ENCODE measurements around the gene BCAS4. TPM values are rescaled to one million over a fixed set of nuclear protein-coding genes. Genes with fewer than 3 reads are reported as not detected.
"Not testable (repeated sequence)": the region's sequence is repeated elsewhere in the genome, so short reads cannot be mapped to it uniquely, and the experiment has no call there.

BCAS4 gene
- total RNA-seq, 3 donors from 2014 or later (not counting 1 experiment from before 2014, with no cell fraction given), result 7.7 to 13.5 (median 10.5) TPM

GRCh38 chr20:50777373-50777772 is 17.5 kb upstream of the BCAS4 start:
- Histone ChIP-seq H3K4me1 (ENCODE audit: control insufficient read depth, insufficient read depth, low read length) (no peaks in the 10 kb centered on the region), H3K36me3 (ENCODE audit: control insufficient read depth, insufficient read depth, low read length) (no peaks in the 10 kb centered on the region), H3K27ac (ENCODE audit: low read length) (no peak overlapping the region), H3K27me3 (ENCODE audit: control insufficient read depth, insufficient read depth, low read length) (no peaks in the 10 kb centered on the region), H3K9me3 (ENCODE audit: control insufficient read depth, insufficient read depth, low read length) (no peaks in the 10 kb centered on the region), H3K4me3 (ENCODE audit: low read length) (no peak overlapping the region)
- H3K27me3 Mint-ChIP-seq (ENCODE audit: low read depth in 2 of 2), result peaks cover 0 to 5% of the 10 kb centered on the region in 2 donors
- H3K9me3 Mint-ChIP-seq, result no peaks in the 10 kb centered on the region
- no peak for TF ChIP-seq CTCF (IDR thresholded peaks at IDR 0.05)
- ATAC-seq, result no peak
- intact Hi-C loops (cut with micrococcal nuclease), result no loop called here
- WGBS (ENCODE audit: insufficient coverage), result no CpG with 5 or more reads among the region's 2 CpGs
- no peak overlapping the region for H3K4me3 Mint-ChIP-seq
- no peak overlapping the region for H3K27ac Mint-ChIP-seq
- H3K4me1 Mint-ChIP-seq, result no peaks in the 10 kb centered on the region
- H3K36me3 Mint-ChIP-seq, result no peaks in the 10 kb centered on the region
- no peak for DNase-seq

GRCh38 chr20:50778994-50779393 is 15.9 kb upstream of the BCAS4 start:
- WGBS (ENCODE audit: insufficient coverage), result 93% methylated on average over 8 of the region's 8 CpGs

GRCh38 chr20:50783390-50783789 is 11.5 kb upstream of the BCAS4 start:
- H3K36me3 Mint-ChIP-seq, result no peaks in the 10 kb centered on the region
- 78% methylated on average over 2 of the region's 2 CpGs for WGBS (ENCODE audit: insufficient coverage)

More at GRCh38 chr20:50778994-50779393, 15.9 kb upstream of the BCAS4 start:
- H3K4me1 Mint-ChIP-seq; H3K27me3 ChIP-seq (ENCODE audit: control insufficient read depth, insufficient read depth, low read length); H3K36me3 Mint-ChIP-seq; H3K36me3 ChIP-seq (ENCODE audit: control insufficient read depth, insufficient read depth, low read length); H3K4me1 ChIP-seq (ENCODE audit: control insufficient read depth, insufficient read depth, low read length); H3K27ac Mint-ChIP-seq; ATAC-seq; H3K27ac ChIP-seq (ENCODE audit: low read length); H3K27me3 Mint-ChIP-seq (ENCODE audit: low read depth in 2 of 2); intact Hi-C loops (cut with micrococcal nuclease); H3K4me3 Mint-ChIP-seq; H3K9me3 Mint-ChIP-seq; H3K9me3 ChIP-seq (ENCODE audit: control insufficient read depth, insufficient read depth, low read length); DNase-seq; H3K4me3 ChIP-seq (ENCODE audit: low read length): not testable (repeated sequence)

GRCh38 chr20:50783903-50784302 is 11.0 kb upstream of the BCAS4 start:
- Mint-ChIP-seq H3K27me3 (ENCODE audit: low read depth in 2 of 2) (peaks cover 5 to 8% of the 10 kb centered on the region in 2 donors), H3K4me3 (no peak overlapping the region), H3K36me3 (no peaks in the 10 kb centered on the region), H3K27ac (no peak overlapping the region), H3K9me3 (no peaks in the 10 kb centered on the region), H3K4me1 (no peaks in the 10 kb centered on the region)
- WGBS (ENCODE audit: insufficient coverage), result 91% methylated on average over 6 of the region's 6 CpGs
- DNase-seq (no peak), ATAC-seq (no peak)
- Histone ChIP-seq H3K4me1 (ENCODE audit: control insufficient read depth, insufficient read depth, low read length) (no peaks in the 10 kb centered on the region), H3K27me3 (ENCODE audit: control insufficient read depth, insufficient read depth, low read length) (no peaks in the 10 kb centered on the region), H3K9me3 (ENCODE audit: control insufficient read depth, insufficient read depth, low read length) (no peaks in the 10 kb centered on the region), H3K36me3 (ENCODE audit: control insufficient read depth, insufficient read depth, low read length) (no peaks in the 10 kb centered on the region), H3K27ac (ENCODE audit: low read length) (no peak overlapping the region), H3K4me3 (ENCODE audit: low read length) (no peak overlapping the region)
- intact Hi-C loops (cut with micrococcal nuclease), result no loop called here
- no peak for TF ChIP-seq CTCF (IDR thresholded peaks at IDR 0.05)

More at GRCh38 chr20:50783390-50783789, 11.5 kb upstream of the BCAS4 start:
- no peaks in the 10 kb centered on the region for H3K9me3 Mint-ChIP-seq
- H3K4me3 Mint-ChIP-seq, result no peak overlapping the region
- H3K27me3 Mint-ChIP-seq (ENCODE audit: low read depth in 2 of 2), result peaks cover 5 to 8% of the 10 kb centered on the region in 2 donors
- intact Hi-C loops (cut with micrococcal nuclease), result no loop called here
- Histone ChIP-seq H3K36me3 (ENCODE audit: control insufficient read depth, insufficient read depth, low read length) (no peaks in the 10 kb centered on the region), H3K27me3 (ENCODE audit: control insufficient read depth, insufficient read depth, low read length) (no peaks in the 10 kb centered on the region), H3K9me3 (ENCODE audit: control insufficient read depth, insufficient read depth, low read length) (no peaks in the 10 kb centered on the region), H3K4me1 (ENCODE audit: control insufficient read depth, insufficient read depth, low read length) (no peaks in the 10 kb centered on the region), H3K27ac (ENCODE audit: low read length) (no peak overlapping the region), H3K4me3 (ENCODE audit: low read length) (no peak overlapping the region)
- DNase-seq (no peak), ATAC-seq (no peak)
- TF ChIP-seq CTCF (IDR thresholded peaks at IDR 0.05), result no peak
- no peaks in the 10 kb centered on the region for H3K4me1 Mint-ChIP-seq
- no peak overlapping the region for H3K27ac Mint-ChIP-seq

Data from natural killer cell (primary cell).